CD4-positive, alpha-beta memory T cell (primary cell): ENCODE measurements around the gene CHORDC1. TPM values are rescaled to one million over a fixed set of nuclear protein-coding genes. Genes with fewer than 3 reads are reported as not detected.

ENCODE experiments used
- CTCF ChIA-PET: fragments of 350-600 bp; sonication (Branson Sonifier 250); formaldehyde crosslinking; loops from one replicate; lab custom pipeline; 2021; ENCODE audit warnings: inconsistent platforms; ENCODE audit not compliant: partially characterized antibody; lab: Charles Lee
- POLR2A ChIA-PET: fragments of 350-600 bp; sonication (Branson Sonifier 250); formaldehyde crosslinking; loops from one replicate; lab custom pipeline; 2021; ENCODE audit not compliant: partially characterized antibody; lab: Charles Lee
- DNase-seq, 5 donors: peaks; one replicate each; pipeline versions ENCODE4 v3.0.0 to v3.0.0-alpha.2; 2020 to 2022; ENCODE audit warnings: mixed read lengths in 1 of 5
- H3K27ac ChIP-seq: one replicate; pipeline ENCODE4 v1.7.0; 2013; ENCODE audit warnings: low read depth, low read length
- H3K27me3 ChIP-seq: 2 replicates; pipeline ENCODE4 v1.7.0; 2013; ENCODE audit warnings: mild to moderate bottlenecking, low read length, moderate library complexity; ENCODE audit not compliant: insufficient read depth
- H3K36me3 ChIP-seq: 2 replicates; pipeline ENCODE4 v1.7.0; 2013; ENCODE audit warnings: mild to moderate bottlenecking, low read length, moderate library complexity; ENCODE audit not compliant: insufficient read depth
- H3K4me1 ChIP-seq: 2 replicates; pipeline ENCODE4 v1.7.0; 2013; ENCODE audit warnings: mild to moderate bottlenecking, low read length, moderate library complexity; ENCODE audit not compliant: insufficient read depth
- H3K4me3 ChIP-seq, 2 donors: one replicate each; pipeline ENCODE4 v1.7.0; 2013; ENCODE audit warnings: low read length in 2 of 2, mild to moderate bottlenecking in 1 of 2
- H3K9me3 ChIP-seq, 2 donors: one replicate each; pipeline ENCODE4 v1.7.0; 2013; ENCODE audit warnings: low read length in 2 of 2, control low read depth in 1 of 2; ENCODE audit not compliant: control insufficient read depth in 1 of 2
- H3K27ac Mint-ChIP-seq, 7 donors: one replicate each; pipeline ENCODE4 v1.8.0; 2020 to 2021; ENCODE audit warnings: mixed read lengths in 7 of 7, mild to moderate bottlenecking in 6 of 7, inconsistent platforms in 3 of 7, moderate library complexity in 3 of 7
- H3K27me3 Mint-ChIP-seq, 2 donors: one replicate each; pipeline ENCODE4 v1.8.0; 2020 to 2021; ENCODE audit warnings: mixed read lengths in 2 of 2
- H3K36me3 Mint-ChIP-seq, 2 donors: one replicate each; pipeline ENCODE4 v1.8.0; 2020 to 2021; ENCODE audit warnings: mixed read lengths in 2 of 2, inconsistent platforms in 1 of 2, mild to moderate bottlenecking in 1 of 2
- H3K4me1 Mint-ChIP-seq, 4 donors: one replicate each; pipeline ENCODE4 v1.8.0; 2020 to 2021; ENCODE audit warnings: mixed read lengths in 4 of 4, mild to moderate bottlenecking in 1 of 4
- H3K4me3 Mint-ChIP-seq, 8 donors: one replicate each; pipeline ENCODE4 v1.8.0; 2020 to 2021; ENCODE audit warnings: mixed read lengths in 8 of 8, mild to moderate bottlenecking in 7 of 8, moderate library complexity in 6 of 8, inconsistent platforms in 3 of 8
- H3K9me3 Mint-ChIP-seq, 8 donors: one replicate each; pipeline ENCODE4 v1.8.0; 2020 to 2021; ENCODE audit warnings: mixed read lengths in 8 of 8, mild to moderate bottlenecking in 5 of 8, inconsistent platforms in 3 of 8, moderate library complexity in 1 of 8
- intact Hi-C: fragments of 100-400 bp; cut with micrococcal nuclease; formaldehyde crosslinking; loops from one replicate; pipeline ENCODE4 v1.15.1; 2023
- polyA plus RNA-seq, 2 donors: library from polyadenylated mRNA; unstranded; fragments of 300-500 nt; fragmentation: Illumina TruSeq; gene quantifications; one replicate each; pipeline ENCODE4 v1.2.3, GENCODE V29; 2021
- total RNA-seq, 2 experiments: library from RNA; stranded (reverse); gene quantifications; one replicate each; pipeline ENCODE4 v1.2.3, GENCODE V29; 2021

CHORDC1 gene
- total and polyA plus RNA-seq, 4 experiments from 2014 or later = 22.2 to 78.4 (median 58.9) TPM

DNA sequence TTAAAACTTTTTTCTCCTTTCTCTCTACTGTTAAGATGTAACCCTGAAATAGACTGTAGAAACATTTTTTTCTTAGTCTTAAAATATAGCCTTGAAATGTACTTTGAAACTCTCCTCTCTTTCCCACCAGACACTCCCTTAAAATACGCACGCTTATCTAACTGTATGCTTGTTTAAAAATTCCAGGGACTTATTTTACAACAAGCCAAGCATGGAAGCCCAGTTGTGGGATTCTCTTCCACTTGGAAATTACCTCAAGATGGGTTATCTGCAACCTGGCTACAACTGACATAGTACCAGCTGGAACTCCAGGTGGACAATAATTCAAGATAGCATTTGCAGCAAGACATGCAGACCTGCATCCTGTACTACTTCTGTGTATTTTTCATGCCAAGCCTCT lies 12.1 kb upstream of the CHORDC1 start:
- Mint-ChIP-seq H3K27me3 (peaks cover 0 to 1% of the 10 kb centered on the region in 2 donors), H3K36me3 (no peaks in the 10 kb centered on the region), H3K4me1 (peaks cover 0 to 2% (median 1%) of the 10 kb centered on the region in 4 donors), H3K27ac (no peak overlapping the region), H3K4me3 (no peak overlapping the region), H3K9me3 (no peaks in the 10 kb centered on the region)
- no peaks in the 10 kb centered on the region for H3K9me3 ChIP-seq
- no peak for DNase-seq
- no peaks in the 10 kb centered on the region for H3K36me3 ChIP-seq
- H3K4me3 ChIP-seq = no peak overlapping the region
- no peak overlapping the region for H3K27ac ChIP-seq
- H3K4me1 ChIP-seq = no peaks in the 10 kb centered on the region
- no peaks in the 10 kb centered on the region for H3K27me3 ChIP-seq
- ChIA-PET CTCF (interaction anchor here (2.5 kb wide), 1 partner anchor 30 kb away, joined by 8 read pairs; no protein-coding TSS in a partner anchor), POLR2A (no interaction called here)
- intact Hi-C loops = no loop called here

DNA sequence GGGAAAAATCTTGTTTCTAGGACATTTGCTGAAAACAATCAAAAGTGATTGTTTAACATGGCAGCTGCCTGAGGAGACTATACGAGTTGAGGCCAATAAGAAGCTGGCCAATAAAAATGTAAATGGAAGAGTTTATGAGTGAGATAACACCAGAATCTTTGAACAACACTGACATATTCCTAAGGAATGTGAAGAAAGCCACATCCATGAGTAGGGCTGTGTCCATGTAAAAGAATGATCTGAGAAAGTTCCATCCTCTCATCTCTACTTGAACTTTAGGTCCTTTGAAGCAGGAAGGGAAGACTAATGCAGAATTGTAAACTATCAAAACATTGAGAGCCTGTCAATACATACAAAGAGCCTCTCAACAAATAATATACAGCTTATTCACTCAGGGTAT lies 6.9 kb upstream of the CHORDC1 start:
- ChIA-PET CTCF (interaction anchor here (1.1 to 3.0 kb wide), 3 partner anchors 10 to 25 kb away, joined by 3 to 14 read pairs (median 4); no protein-coding TSS in a partner anchor), POLR2A (no interaction called here)
- Histone ChIP-seq H3K4me1 (no peaks in the 10 kb centered on the region), H3K27me3 (no peaks in the 10 kb centered on the region), H3K27ac (no peak overlapping the region), H3K9me3 (no peaks in the 10 kb centered on the region), H3K36me3 (no peaks in the 10 kb centered on the region), H3K4me3 (no peak overlapping the region)
- no peak overlapping the region for H3K27ac Mint-ChIP-seq
- H3K27me3 Mint-ChIP-seq = peaks cover 0 to 2% of the 10 kb centered on the region in 2 donors
- H3K36me3 Mint-ChIP-seq = peaks cover 0 to 5% of the 10 kb centered on the region in 2 donors
- peaks cover 0 to 3% (median 0%) of the 10 kb centered on the region in 4 donors for H3K4me1 Mint-ChIP-seq
- no peak for DNase-seq
- no peak overlapping the region for H3K4me3 Mint-ChIP-seq
- peaks cover 0 to 4% (median 0%) of the 10 kb centered on the region in 8 donors for H3K9me3 Mint-ChIP-seq
- intact Hi-C loops = loop anchor here (10.0 kb wide), 1 partner anchor 1895 kb away; the partner anchor contains the start of gene CTSC

DNA sequence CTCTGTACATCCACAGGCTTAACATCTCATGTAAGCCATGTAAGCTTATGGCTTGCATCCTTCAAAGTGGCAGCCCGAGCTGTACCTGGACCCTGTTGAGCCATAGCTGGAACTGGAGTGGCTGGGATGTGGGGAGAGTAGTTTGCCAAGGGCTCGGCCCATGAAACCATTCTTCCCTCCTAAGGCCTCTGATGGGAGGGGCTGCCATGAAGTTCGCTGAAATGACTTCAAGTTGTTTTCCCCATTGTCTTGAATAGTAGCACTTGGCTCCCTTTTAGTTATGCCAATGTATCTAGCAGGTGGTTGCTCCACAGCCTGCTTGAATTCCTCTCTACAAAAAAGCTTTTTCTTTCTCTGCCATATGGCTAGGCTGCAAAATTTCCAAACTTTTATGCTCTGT lies 5.2 kb upstream of the CHORDC1 start:
- H3K4me1 ChIP-seq = peaks cover 10% of the 10 kb centered on the region
- peaks cover 0 to 4% (median 0%) of the 10 kb centered on the region in 8 donors for H3K9me3 Mint-ChIP-seq
- H3K4me3 ChIP-seq = no peak overlapping the region
- H3K36me3 Mint-ChIP-seq = peaks cover 5 to 6% of the 10 kb centered on the region in 2 donors
- intact Hi-C loops = loop anchor here (10.0 kb wide), 1 partner anchor 1893 kb away; the partner anchor contains the start of gene CTSC
- POLR2A ChIA-PET = no interaction called here
- H3K4me1 Mint-ChIP-seq = peaks cover 8 to 16% (median 10%) of the 10 kb centered on the region in 4 donors
- no peaks in the 10 kb centered on the region for H3K9me3 ChIP-seq
- H3K27ac Mint-ChIP-seq = no peak overlapping the region
- H3K27ac ChIP-seq = no peak overlapping the region
- no peaks in the 10 kb centered on the region for H3K36me3 ChIP-seq
- DNase-seq = peak in 1 of 5 donors; percentile 33
- no peak overlapping the region for H3K4me3 Mint-ChIP-seq
- no peaks in the 10 kb centered on the region for H3K27me3 ChIP-seq
- CTCF ChIA-PET = interaction anchor here (3.0 kb wide), 1 partner anchor 23 kb away, joined by 14 read pairs; no protein-coding TSS in a partner anchor
- peaks cover 0 to 2% of the 10 kb centered on the region in 2 donors for H3K27me3 Mint-ChIP-seq

DNA sequence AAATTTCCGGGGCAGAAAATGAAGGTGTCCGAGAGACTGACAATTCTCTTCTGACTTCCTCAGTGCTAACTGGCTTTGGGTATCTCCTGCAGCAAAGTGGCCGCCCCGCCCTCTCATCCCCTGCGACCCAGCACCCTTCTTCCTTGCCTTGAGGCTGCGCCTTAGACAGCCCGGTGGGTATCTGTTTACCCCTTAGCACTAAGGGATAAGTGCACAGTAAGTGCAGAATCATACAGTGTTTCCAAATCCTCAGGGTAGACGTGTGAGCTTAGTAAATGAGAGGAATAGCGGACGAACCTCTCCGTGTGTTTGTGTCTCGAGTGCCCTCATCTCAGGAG lies 368 bp upstream of the CHORDC1 start:
- H3K27ac ChIP-seq = peak overlapping the region; percentile 88
- Mint-ChIP-seq H3K36me3 (peaks cover 0 to 21% of the 10 kb centered on the region in 2 donors), H3K9me3 (no peaks in the 10 kb centered on the region), H3K4me1 (peaks cover 41 to 58% (median 48%) of the 10 kb centered on the region in 4 donors), H3K27me3 (no peaks in the 10 kb centered on the region), H3K4me3 (peak overlapping the region; percentile 96 to 99 (median 98)), H3K27ac (peak overlapping the region; percentile 88 to 98 (median 95))
- no peaks in the 10 kb centered on the region for H3K27me3 ChIP-seq
- no peak for DNase-seq
- H3K36me3 ChIP-seq = no peaks in the 10 kb centered on the region
- CTCF ChIA-PET = interaction anchor here (1.0 kb wide), 1 partner anchor 18 kb away, joined by 7 read pairs; no protein-coding TSS in a partner anchor
- peak overlapping the region; percentile 95 to 99 for H3K4me3 ChIP-seq
- intact Hi-C loops = loop anchor here (1.0 to 10.0 kb wide), 3 partner anchors 18 to 1888 kb away; partner anchors contain the start of gene CTSC
- peaks cover 46% of the 10 kb centered on the region for H3K4me1 ChIP-seq
- POLR2A ChIA-PET = interaction anchor here (0.8 to 1.6 kb wide), 5 partner anchors 9 to 17 kb away, joined by 3 to 6 read pairs (median 3); no protein-coding TSS in a partner anchor
- H3K9me3 ChIP-seq = no peaks in the 10 kb centered on the region

DNA sequence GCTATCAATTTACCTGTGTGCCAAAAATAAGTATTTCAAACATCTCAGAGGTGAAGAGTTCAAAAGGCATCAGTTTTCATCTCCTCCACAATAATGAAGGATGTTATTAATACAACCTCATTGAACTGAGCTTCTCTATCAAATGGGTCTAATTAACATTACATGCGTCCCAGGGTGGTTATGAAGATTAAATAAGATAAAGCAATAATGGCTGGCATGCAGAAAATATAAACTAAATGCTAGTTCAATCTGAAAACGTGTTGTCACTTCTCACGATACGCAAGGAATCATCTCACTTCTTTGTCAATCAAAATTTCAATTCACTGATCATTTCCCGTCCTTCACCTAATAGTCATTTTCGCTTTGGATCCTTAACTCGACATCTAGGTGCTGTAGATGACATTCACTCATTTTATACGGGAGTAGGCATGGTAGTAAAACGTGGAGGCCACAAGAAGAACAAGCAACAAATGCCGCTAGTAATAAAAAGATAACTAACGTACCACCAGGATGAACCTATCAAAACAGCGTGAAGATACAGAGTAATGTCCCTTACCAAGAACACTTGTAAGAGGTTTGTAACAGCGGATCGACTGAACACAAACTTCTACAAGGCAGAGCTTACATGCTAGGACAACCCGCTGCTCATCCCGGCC lies 918 bp downstream of the CHORDC1 start:
- Histone ChIP-seq H3K36me3 (no peaks in the 10 kb centered on the region), H3K4me3 (peak overlapping the region; percentile 95 to 99), H3K27me3 (no peaks in the 10 kb centered on the region), H3K9me3 (no peaks in the 10 kb centered on the region), H3K4me1 (peaks cover 58% of the 10 kb centered on the region), H3K27ac (peak overlapping the region; percentile 88)
- H3K36me3 Mint-ChIP-seq = peaks cover 3 to 29% of the 10 kb centered on the region in 2 donors
- CTCF ChIA-PET = no interaction called here
- peak in 2 of 5 donors; percentile 15 to 30 for DNase-seq
- H3K4me3 Mint-ChIP-seq = peak overlapping the region; percentile 96 to 99 (median 98)
- no peaks in the 10 kb centered on the region for H3K27me3 Mint-ChIP-seq
- H3K27ac Mint-ChIP-seq = peak overlapping the region; percentile 88 to 99 (median 97)
- no peaks in the 10 kb centered on the region for H3K9me3 Mint-ChIP-seq
- peaks cover 47 to 67% (median 57%) of the 10 kb centered on the region in 4 donors for H3K4me1 Mint-ChIP-seq
- POLR2A ChIA-PET = interaction anchor here (1.0 to 1.5 kb wide), 3 partner anchors 14 to 17 kb away, joined by 3 to 4 read pairs (median 4); no protein-coding TSS in a partner anchor
- intact Hi-C loops = loop anchor here (2.0 to 10.0 kb wide), 2 partner anchors 19 to 1887 kb away; partner anchors contain the start of gene CTSC

DNA sequence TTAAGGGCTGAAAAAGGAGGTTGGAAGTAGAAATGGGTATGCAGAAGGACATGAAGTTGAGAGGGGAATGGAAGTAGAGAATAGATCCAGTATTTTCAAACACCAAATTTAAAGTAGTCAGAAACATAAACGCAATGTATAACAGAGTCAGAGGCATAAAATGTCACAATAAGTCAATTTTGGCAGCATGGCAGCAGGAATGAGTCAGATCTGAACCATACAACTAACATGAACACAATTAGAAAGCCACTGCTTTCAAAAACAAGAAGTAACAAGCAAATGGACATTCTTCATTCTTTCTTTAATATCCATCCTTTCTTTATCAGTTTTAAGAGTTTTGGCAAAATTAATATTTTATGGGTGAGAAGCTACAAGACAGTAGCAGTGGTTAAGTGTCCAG lies 2.5 kb downstream of the CHORDC1 start:
- no peak overlapping the region for H3K27ac ChIP-seq
- peaks cover 71% of the 10 kb centered on the region for H3K4me1 ChIP-seq
- H3K4me3 Mint-ChIP-seq = peak overlapping the region; percentile 27 to 99 (median 98)

DNA sequence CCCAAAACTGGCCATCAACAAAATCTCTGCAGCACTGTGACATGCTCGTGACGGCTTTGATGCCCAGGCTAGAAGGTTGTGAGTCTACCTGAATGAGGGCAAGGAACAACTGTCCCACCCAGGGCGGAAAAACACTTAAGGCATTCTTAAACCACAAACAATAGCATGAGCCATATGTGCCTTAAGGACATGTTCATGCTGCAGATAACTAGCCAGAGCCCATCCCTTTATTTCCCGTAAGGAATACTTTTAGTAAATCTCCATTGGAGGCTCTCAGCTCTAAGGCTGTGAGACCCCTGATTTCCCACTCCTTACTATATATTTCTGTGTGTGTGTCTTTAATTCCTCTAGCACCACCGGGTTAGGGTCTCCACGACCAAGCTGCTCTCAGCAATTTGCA lies 3.4 kb downstream of the CHORDC1 start:
- Mint-ChIP-seq H3K36me3 (peaks cover 9 to 42% of the 10 kb centered on the region in 2 donors), H3K4me3 (peak overlapping the region in 6 of 8 donors; percentile 6 to 98 (median 98)), H3K9me3 (no peaks in the 10 kb centered on the region), H3K27ac (peak overlapping the region; percentile 10 to 88 (median 38)), H3K4me1 (peaks cover 52 to 74% (median 63%) of the 10 kb centered on the region in 4 donors), H3K27me3 (no peaks in the 10 kb centered on the region)
- no peaks in the 10 kb centered on the region for H3K36me3 ChIP-seq
- intact Hi-C loops = no loop called here
- no peaks in the 10 kb centered on the region for H3K9me3 ChIP-seq
- H3K4me1 ChIP-seq = peaks cover 70% of the 10 kb centered on the region
- ChIA-PET POLR2A (interaction anchor here (0.8 kb wide), 1 partner anchor 12 kb away, joined by 3 read pairs; no protein-coding TSS in a partner anchor), CTCF (interaction anchor here (1.0 to 3.6 kb wide), 3 partner anchors 10 to 15 kb away, joined by 4 to 23 read pairs (median 4); no protein-coding TSS in a partner anchor)
- no peak overlapping the region for H3K27ac ChIP-seq
- no peak for DNase-seq
- no peak overlapping the region for H3K4me3 ChIP-seq
- no peaks in the 10 kb centered on the region for H3K27me3 ChIP-seq

More for the DNA sequence above, 2.5 kb downstream of the CHORDC1 start:
- Histone ChIP-seq H3K9me3 (no peaks in the 10 kb centered on the region), H3K4me3 (no peak overlapping the region), H3K36me3 (no peaks in the 10 kb centered on the region), H3K27me3 (no peaks in the 10 kb centered on the region)
- Mint-ChIP-seq H3K9me3 (no peaks in the 10 kb centered on the region), H3K4me1 (peaks cover 52 to 74% (median 63%) of the 10 kb centered on the region in 4 donors), H3K36me3 (peaks cover 9 to 39% of the 10 kb centered on the region in 2 donors), H3K27me3 (no peaks in the 10 kb centered on the region), H3K27ac (peak overlapping the region; percentile 1 to 88 (median 75))
- DNase-seq = no peak
- POLR2A ChIA-PET = no interaction called here
- intact Hi-C loops = loop anchor here (10.0 kb wide), 1 partner anchor 1886 kb away; the partner anchor contains the start of gene CTSC
- CTCF ChIA-PET = interaction anchor here (0.6 to 3.6 kb wide), 5 partner anchors 9 to 21 kb away, joined by 3 to 23 read pairs (median 4); no protein-coding TSS in a partner anchor
